HepG2 (cell line): Measurements from ENCODE around the gene LZTS2. TPM values are rescaled to one million over a fixed set of nuclear protein-coding genes. Genes with fewer than 3 reads are reported as not detected.

Source experiments
- ARNT ChIP-seq: fragments of 450-650 bp; IDR thresholded peaks from 2 replicates; pipeline ENCODE4 v1.6.1; 2017
- HDAC2 ChIP-seq: sonication (generic); formaldehyde crosslinking; IDR thresholded peaks from 2 replicates; pipeline ENCODE4 v1.4.0; 2020; ENCODE audit warnings: missing genetic modification reagents
- HNRNPUL1 ChIP-seq: fragments of 200-400 bp; formaldehyde crosslinking; IDR thresholded peaks from 2 replicates; pipeline ENCODE4 v1.6.1; 2017; ENCODE audit warnings: low read depth, mild to moderate bottlenecking, low read length, moderate library complexity
- ISX ChIP-seq: sonication (generic); formaldehyde crosslinking; conservative IDR thresholded peaks from 2 replicates; pipeline ENCODE4 v1.5.0; 2020; ENCODE audit warnings: missing genetic modification reagents
- KLF12 ChIP-seq: sonication (generic); formaldehyde crosslinking; IDR thresholded peaks from 2 replicates; pipeline ENCODE4 v1.4.0; 2020; ENCODE audit warnings: missing genetic modification reagents, borderline replicate concordance
- PAWR ChIP-seq: sonication (generic); formaldehyde crosslinking; IDR thresholded peaks from 2 replicates; pipeline ENCODE4 v1.4.0; 2020; ENCODE audit warnings: missing genetic modification reagents, mild to moderate bottlenecking, borderline replicate concordance
- PHF20 ChIP-seq: sonication (generic); formaldehyde crosslinking; IDR thresholded peaks from 2 replicates; pipeline ENCODE4 v1.5.0; 2020; ENCODE audit warnings: mild to moderate bottlenecking, missing genetic modification reagents
- SMC3 ChIP-seq: IDR thresholded peaks from 2 replicates; pipeline ENCODE4 v1.6.1; 2011; ENCODE audit warnings: low read length, improper control_type of control experiment
- SRY ChIP-seq: sonication (generic); formaldehyde crosslinking; IDR thresholded peaks from 2 replicates; pipeline ENCODE4 v1.8.0; 2022; ENCODE audit warnings: mild to moderate bottlenecking, missing genetic modification reagents
- USF2 ChIP-seq, 2 experiments: sonication (generic) in 1 of 2; formaldehyde crosslinking in 1 of 2; IDR thresholded peaks; 2 replicates each; pipeline versions ENCODE4 v1.5.1 to v1.6.1; 2011 to 2020; ENCODE audit warnings: borderline replicate concordance in 1 of 2, low read depth in 1 of 2, low read length in 1 of 2, mild to moderate bottlenecking in 1 of 2, missing genetic modification reagents in 1 of 2, moderate library complexity in 1 of 2
- polyA plus RNA-seq, 8 experiments: library from polyadenylated mRNA; depleted of rRNA in 3 of 8; stranded (reverse) in 7 of 8; unstranded in 1 of 8; fragments of >200 nt; fragmentation: Illumina TruSeq in 4 of 8; extraction: Trizol in 4 of 8; gene quantifications; 2 replicates each; pipeline versions ENCODE4 v1.2.1 to v1.2.3, GENCODE V29; 2011 to 2016; ENCODE audit warnings: low read depth in 4 of 8, missing spikeins in 1 of 8, mixed read lengths in 1 of 8; ENCODE audit not compliant: insufficient read depth in 1 of 8
- total RNA-seq, 5 experiments: library from RNA; depleted of rRNA; stranded (reverse); fragments of >200 nt; fragmentation: Illumina TruSeq; extraction: Trizol; gene quantifications; 2 replicates each; pipeline ENCODE4 v1.2.3, GENCODE V29; 2016; ENCODE audit warnings: low read depth in 1 of 5
- TF ChIP-seq, protein P1 (sequence below): sonication (generic); formaldehyde crosslinking; conservative IDR thresholded peaks from 2 replicates; pipeline ENCODE4 v1.8.0; 2022; ENCODE audit warnings: mild to moderate bottlenecking, moderate library complexity, missing genetic modification reagents
- TF ChIP-seq, protein P2 (sequence below): sonication (generic); formaldehyde crosslinking; IDR thresholded peaks from 2 replicates; pipeline ENCODE4 v1.5.1; 2020; ENCODE audit warnings: mild to moderate bottlenecking, missing genetic modification reagents, borderline replicate concordance
- TF ChIP-seq, protein P3 (sequence below): sonication (generic); formaldehyde crosslinking; IDR thresholded peaks from 2 replicates; pipeline ENCODE4 v1.4.0; 2020; ENCODE audit warnings: missing genetic modification reagents
- TF ChIP-seq, protein P4 (sequence below): sonication (generic); formaldehyde crosslinking; IDR thresholded peaks from 2 replicates; pipeline ENCODE4 v1.5.0; 2020; ENCODE audit warnings: missing genetic modification reagents

LZTS2 gene
- total and polyA plus RNA-seq, 2 of the 13 experiments (the other 11 are each of a cell fraction or from before 2014, with no cell fraction given): 43.6 to 65.6 TPM

- TF ChIP-seq PAWR (CRISPR knock-in tag): peak; percentile 36; the same call in 1 of the 2 replicates
- TF ChIP-seq HDAC2: 0 out of 2 replicates have a peak, but pooled peaks have one; percentile 7
- TF ChIP-seq ISX (CRISPR knock-in tag): no peak
- TF ChIP-seq, protein P1, sequence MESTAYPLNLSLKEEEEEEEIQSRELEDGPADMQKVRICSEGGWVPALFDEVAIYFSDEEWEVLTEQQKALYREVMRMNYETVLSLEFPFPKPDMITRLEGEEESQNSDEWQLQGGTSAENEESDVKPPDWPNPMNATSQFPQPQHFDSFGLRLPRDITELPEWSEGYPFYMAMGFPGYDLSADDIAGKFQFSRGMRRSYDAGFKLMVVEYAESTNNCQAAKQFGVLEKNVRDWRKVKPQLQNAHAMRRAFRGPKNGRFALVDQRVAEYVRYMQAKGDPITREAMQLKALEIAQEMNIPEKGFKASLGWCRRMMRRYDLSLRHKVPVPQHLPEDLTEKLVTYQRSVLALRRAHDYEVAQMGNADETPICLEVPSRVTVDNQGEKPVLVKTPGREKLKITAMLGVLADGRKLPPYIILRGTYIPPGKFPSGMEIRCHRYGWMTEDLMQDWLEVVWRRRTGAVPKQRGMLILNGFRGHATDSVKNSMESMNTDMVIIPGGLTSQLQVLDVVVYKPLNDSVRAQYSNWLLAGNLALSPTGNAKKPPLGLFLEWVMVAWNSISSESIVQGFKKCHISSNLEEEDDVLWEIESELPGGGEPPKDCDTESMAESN (CRISPR knock-in tag): no peak
- TF ChIP-seq, protein P2, sequence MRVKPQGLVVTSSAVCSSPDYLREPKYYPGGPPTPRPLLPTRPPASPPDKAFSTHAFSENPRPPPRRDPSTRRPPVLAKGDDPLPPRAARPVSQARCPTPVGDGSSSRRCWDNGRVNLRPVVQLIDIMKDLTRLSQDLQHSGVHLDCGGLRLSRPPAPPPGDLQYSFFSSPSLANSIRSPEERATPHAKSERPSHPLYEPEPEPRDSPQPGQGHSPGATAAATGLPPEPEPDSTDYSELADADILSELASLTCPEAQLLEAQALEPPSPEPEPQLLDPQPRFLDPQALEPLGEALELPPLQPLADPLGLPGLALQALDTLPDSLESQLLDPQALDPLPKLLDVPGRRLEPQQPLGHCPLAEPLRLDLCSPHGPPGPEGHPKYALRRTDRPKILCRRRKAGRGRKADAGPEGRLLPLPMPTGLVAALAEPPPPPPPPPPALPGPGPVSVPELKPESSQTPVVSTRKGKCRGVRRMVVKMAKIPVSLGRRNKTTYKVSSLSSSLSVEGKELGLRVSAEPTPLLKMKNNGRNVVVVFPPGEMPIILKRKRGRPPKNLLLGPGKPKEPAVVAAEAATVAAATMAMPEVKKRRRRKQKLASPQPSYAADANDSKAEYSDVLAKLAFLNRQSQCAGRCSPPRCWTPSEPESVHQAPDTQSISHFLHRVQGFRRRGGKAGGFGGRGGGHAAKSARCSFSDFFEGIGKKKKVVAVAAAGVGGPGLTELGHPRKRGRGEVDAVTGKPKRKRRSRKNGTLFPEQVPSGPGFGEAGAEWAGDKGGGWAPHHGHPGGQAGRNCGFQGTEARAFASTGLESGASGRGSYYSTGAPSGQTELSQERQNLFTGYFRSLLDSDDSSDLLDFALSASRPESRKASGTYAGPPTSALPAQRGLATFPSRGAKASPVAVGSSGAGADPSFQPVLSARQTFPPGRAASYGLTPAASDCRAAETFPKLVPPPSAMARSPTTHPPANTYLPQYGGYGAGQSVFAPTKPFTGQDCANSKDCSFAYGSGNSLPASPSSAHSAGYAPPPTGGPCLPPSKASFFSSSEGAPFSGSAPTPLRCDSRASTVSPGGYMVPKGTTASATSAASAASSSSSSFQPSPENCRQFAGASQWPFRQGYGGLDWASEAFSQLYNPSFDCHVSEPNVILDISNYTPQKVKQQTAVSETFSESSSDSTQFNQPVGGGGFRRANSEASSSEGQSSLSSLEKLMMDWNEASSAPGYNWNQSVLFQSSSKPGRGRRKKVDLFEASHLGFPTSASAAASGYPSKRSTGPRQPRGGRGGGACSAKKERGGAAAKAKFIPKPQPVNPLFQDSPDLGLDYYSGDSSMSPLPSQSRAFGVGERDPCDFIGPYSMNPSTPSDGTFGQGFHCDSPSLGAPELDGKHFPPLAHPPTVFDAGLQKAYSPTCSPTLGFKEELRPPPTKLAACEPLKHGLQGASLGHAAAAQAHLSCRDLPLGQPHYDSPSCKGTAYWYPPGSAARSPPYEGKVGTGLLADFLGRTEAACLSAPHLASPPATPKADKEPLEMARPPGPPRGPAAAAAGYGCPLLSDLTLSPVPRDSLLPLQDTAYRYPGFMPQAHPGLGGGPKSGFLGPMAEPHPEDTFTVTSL: no peak
- TF ChIP-seq ARNT: no peak
- peak; percentile 41 for TF ChIP-seq SRY
- peak; percentile 82; the same call in 1 of the 2 replicates for TF ChIP-seq KLF12 (CRISPR knock-in tag)
- TF ChIP-seq USF2 (IDR thresholded peaks at IDR 0.05; ENCODE audit: low read depth, low read length): no peak
- TF ChIP-seq USF2 (CRISPR knock-in tag; IDR thresholded peaks at IDR 0.05; ENCODE audit: borderline replicate concordance): no peak; the same call in 1 of the 2 replicates
- no peak for TF ChIP-seq HNRNPUL1
- TF ChIP-seq, protein P3, sequence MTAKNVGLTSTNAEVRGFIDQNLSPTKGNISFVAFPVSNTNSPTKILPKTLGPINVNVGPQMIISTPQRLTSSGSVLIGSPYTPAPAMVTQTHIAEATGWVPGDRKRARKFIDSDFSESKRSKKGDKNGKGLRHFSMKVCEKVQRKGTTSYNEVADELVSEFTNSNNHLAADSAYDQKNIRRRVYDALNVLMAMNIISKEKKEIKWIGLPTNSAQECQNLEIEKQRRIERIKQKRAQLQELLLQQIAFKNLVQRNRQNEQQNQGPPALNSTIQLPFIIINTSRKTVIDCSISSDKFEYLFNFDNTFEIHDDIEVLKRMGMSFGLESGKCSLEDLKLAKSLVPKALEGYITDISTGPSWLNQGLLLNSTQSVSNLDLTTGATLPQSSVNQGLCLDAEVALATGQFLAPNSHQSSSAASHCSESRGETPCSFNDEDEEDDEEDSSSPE (CRISPR knock-in tag): peak; percentile 2; the same call in 1 of the 2 replicates
- TF ChIP-seq SMC3: peak; percentile 40; the same call in 1 of the 2 replicates
- peak; percentile 44 for TF ChIP-seq PHF20
- TF ChIP-seq, protein P4, sequence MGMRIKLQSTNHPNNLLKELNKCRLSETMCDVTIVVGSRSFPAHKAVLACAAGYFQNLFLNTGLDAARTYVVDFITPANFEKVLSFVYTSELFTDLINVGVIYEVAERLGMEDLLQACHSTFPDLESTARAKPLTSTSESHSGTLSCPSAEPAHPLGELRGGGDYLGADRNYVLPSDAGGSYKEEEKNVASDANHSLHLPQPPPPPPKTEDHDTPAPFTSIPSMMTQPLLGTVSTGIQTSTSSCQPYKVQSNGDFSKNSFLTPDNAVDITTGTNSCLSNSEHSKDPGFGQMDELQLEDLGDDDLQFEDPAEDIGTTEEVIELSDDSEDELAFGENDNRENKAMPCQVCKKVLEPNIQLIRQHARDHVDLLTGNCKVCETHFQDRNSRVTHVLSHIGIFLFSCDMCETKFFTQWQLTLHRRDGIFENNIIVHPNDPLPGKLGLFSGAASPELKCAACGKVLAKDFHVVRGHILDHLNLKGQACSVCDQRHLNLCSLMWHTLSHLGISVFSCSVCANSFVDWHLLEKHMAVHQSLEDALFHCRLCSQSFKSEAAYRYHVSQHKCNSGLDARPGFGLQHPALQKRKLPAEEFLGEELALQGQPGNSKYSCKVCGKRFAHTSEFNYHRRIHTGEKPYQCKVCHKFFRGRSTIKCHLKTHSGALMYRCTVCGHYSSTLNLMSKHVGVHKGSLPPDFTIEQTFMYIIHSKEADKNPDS: peak; percentile 79; the same call in 1 of the 2 replicates
These were observed 30.2 kb upstream of the LZTS2 start, which contains the start of gene SEMA4G (continued) for GRCh38 chr10:100969187-100970075.
